Keratinocyte (primary cell): Measurements from ENCODE around the gene IL22RA1. TPM values are rescaled to one million over a fixed set of nuclear protein-coding genes. Genes with fewer than 3 reads are reported as not detected.

Source experiments
- DNase-seq: peaks from one replicate; pipeline ENCODE4 v3.0.0-alpha.2; 2011; ENCODE audit warnings: low read depth, missing footprints, low spot score
- FAIRE-seq: peaks from 2 replicates; lab custom pipeline; 2011; peaks lifted over from hg19 to GRCh38; lab: Jason Lieb, UNC
- H2AFZ ChIP-seq: 2 replicates; pipeline ENCODE4 v1.6.0; 2012; ENCODE audit warnings: low read length, control low read depth, inconsistent platforms; ENCODE audit not compliant: control insufficient read depth
- H3K27ac ChIP-seq: 2 replicates; pipeline ENCODE4 v1.5.1; 2011; ENCODE audit warnings: low read length; ENCODE audit not compliant: control insufficient read depth, insufficient read depth
- H3K27me3 ChIP-seq: 3 replicates; pipeline ENCODE4 v1.6.0; 2011; ENCODE audit warnings: low read length; ENCODE audit not compliant: control insufficient read depth, insufficient read depth; ENCODE audit errors: extremely low read depth
- H3K36me3 ChIP-seq, 2 experiments: 2 replicates in 1 of 2; 3 replicates in 1 of 2; pipeline ENCODE4 v1.5.1; 2011; ENCODE audit warnings: low read length in 2 of 2, mild to moderate bottlenecking in 1 of 2; ENCODE audit not compliant: control insufficient read depth in 2 of 2, insufficient read depth in 2 of 2; ENCODE audit errors: extremely low read depth in 1 of 2
- H3K4me1 ChIP-seq: 3 replicates; pipeline ENCODE4 v1.5.1; 2011; ENCODE audit warnings: low read length; ENCODE audit not compliant: control insufficient read depth, insufficient read depth; ENCODE audit errors: extremely low read depth
- H3K4me2 ChIP-seq: 3 replicates; pipeline ENCODE4 v1.6.0; 2011; ENCODE audit warnings: low read depth, low read length; ENCODE audit not compliant: control insufficient read depth, insufficient read depth; ENCODE audit errors: extremely low read depth
- H3K4me3 ChIP-seq, 3 experiments: fragments of 200-600 bp in 1 of 3; sonication (generic) in 1 of 3; 2 replicates in 2 of 3; 3 replicates in 1 of 3; pipeline ENCODE4 v1.5.1; 2011 to 2016; ENCODE audit warnings: low read length in 3 of 3, mild to moderate bottlenecking in 3 of 3, control low read depth in 2 of 3, inconsistent platforms in 1 of 3, low read depth in 1 of 3, mixed read lengths in 1 of 3, mixed run types in 1 of 3, moderate library complexity in 1 of 3; ENCODE audit not compliant: control insufficient read depth in 2 of 3, insufficient read depth in 2 of 3; ENCODE audit errors: extremely low read depth in 1 of 3
- H3K79me2 ChIP-seq: 2 replicates; pipeline ENCODE4 v1.6.0; 2012; ENCODE audit warnings: low read length; ENCODE audit not compliant: control insufficient read depth, insufficient read depth
- H3K9ac ChIP-seq: 3 replicates; pipeline ENCODE4 v1.6.0; 2011; ENCODE audit warnings: low read length; ENCODE audit not compliant: control insufficient read depth, insufficient read depth; ENCODE audit errors: extremely low read depth
- H3K9me1 ChIP-seq: 3 replicates; pipeline ENCODE4 v1.6.0; 2011; ENCODE audit warnings: low read length; ENCODE audit not compliant: control insufficient read depth, insufficient read depth; ENCODE audit errors: extremely low read depth
- H3K9me3 ChIP-seq: 2 replicates; pipeline ENCODE4 v1.5.1; 2012; ENCODE audit warnings: low read depth, low read length; ENCODE audit not compliant: control insufficient read depth
- H4K20me1 ChIP-seq: 3 replicates; pipeline ENCODE4 v1.6.0; 2011; ENCODE audit warnings: low read length; ENCODE audit not compliant: control insufficient read depth, insufficient read depth; ENCODE audit errors: extremely low read depth
- EZH2 ChIP-seq: IDR thresholded peaks from one replicate; pipeline ENCODE4 v1.6.1; 2012; ENCODE audit warnings: inconsistent platforms, mild to moderate bottlenecking, low read length, moderate library complexity
- dilution Hi-C: fragments of 300-500 bp; cut with MboI; formaldehyde crosslinking; loops from one replicate; pipeline ENCODE4 v1.7.0; 2020; ENCODE audit warnings: low sequenced_read_pairs; ENCODE audit not compliant: extremely low pct_ligation_motif_present
- polyA plus RNA-seq, 5 experiments: library from polyadenylated mRNA; depleted of rRNA in 3 of 5; stranded (reverse) in 3 of 5; stranded (forward) in 1 of 5; unstranded in 1 of 5; fragments of >200 nt; gene quantifications; 1 replicate in 1 of 5; 2 replicates in 3 of 5; 3 replicates in 1 of 5; pipeline versions ENCODE4 v1.2.1 to v1.2.3, GENCODE V29; 2011 to 2012; ENCODE audit warnings: missing spikeins in 2 of 5, low read depth in 1 of 5, low replicate concordance in 1 of 5
- TF ChIP-seq, protein P1 (sequence below), 3 experiments: IDR thresholded peaks in 1 of 3; conservative IDR thresholded peaks in 1 of 3; optimal IDR thresholded peaks in 1 of 3; 2 replicates in 2 of 3; 3 replicates in 1 of 3; pipeline versions ENCODE3 to v1.5.1; 2011; ENCODE audit warnings: low read length in 3 of 3, mild to moderate bottlenecking in 3 of 3, moderate library complexity in 2 of 3, control low read depth in 1 of 3, inconsistent platforms in 1 of 3; ENCODE audit not compliant: insufficient read depth in 2 of 3; ENCODE audit errors: extremely low read depth in 1 of 3

Gene IL22RA1
- polyA plus RNA-seq, 1 donor (not counting 4 experiments of a cell fraction or from before 2014, with no cell fraction given), result 1.7 TPM

DNA sequence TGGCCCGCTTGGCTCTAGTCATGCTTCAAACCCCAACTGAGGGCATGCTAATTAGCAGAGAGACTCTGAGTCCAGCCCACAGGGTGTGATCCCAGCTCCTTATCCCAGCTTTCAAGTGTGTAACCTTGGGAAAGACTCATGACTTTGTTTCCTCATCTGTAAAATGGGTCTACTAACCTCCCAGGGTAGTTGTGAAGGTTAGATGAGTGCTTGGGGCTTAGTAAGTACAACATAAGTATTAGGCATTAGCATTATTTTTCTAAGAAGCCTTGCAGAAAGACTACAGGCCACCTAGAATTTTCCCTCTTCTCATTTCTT, 33.8 kb downstream of the IL22RA1 start:
- peaks cover 2% of the 10 kb centered on the region for H3K9me1 ChIP-seq
- H3K9ac ChIP-seq, result no peak overlapping the region
- H4K20me1 ChIP-seq, result no peaks in the 10 kb centered on the region
- no peak overlapping the region for H3K4me2 ChIP-seq
- no peaks in the 10 kb centered on the region for H3K27me3 ChIP-seq
- FAIRE-seq, result no peak
- H3K9me3 ChIP-seq, result no peaks in the 10 kb centered on the region
- H3K4me3 ChIP-seq, result no peak overlapping the region
- no peak for DNase-seq
- no peaks in the 10 kb centered on the region for H3K79me2 ChIP-seq
- TF ChIP-seq, protein P1, sequence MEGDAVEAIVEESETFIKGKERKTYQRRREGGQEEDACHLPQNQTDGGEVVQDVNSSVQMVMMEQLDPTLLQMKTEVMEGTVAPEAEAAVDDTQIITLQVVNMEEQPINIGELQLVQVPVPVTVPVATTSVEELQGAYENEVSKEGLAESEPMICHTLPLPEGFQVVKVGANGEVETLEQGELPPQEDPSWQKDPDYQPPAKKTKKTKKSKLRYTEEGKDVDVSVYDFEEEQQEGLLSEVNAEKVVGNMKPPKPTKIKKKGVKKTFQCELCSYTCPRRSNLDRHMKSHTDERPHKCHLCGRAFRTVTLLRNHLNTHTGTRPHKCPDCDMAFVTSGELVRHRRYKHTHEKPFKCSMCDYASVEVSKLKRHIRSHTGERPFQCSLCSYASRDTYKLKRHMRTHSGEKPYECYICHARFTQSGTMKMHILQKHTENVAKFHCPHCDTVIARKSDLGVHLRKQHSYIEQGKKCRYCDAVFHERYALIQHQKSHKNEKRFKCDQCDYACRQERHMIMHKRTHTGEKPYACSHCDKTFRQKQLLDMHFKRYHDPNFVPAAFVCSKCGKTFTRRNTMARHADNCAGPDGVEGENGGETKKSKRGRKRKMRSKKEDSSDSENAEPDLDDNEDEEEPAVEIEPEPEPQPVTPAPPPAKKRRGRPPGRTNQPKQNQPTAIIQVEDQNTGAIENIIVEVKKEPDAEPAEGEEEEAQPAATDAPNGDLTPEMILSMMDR (optimal IDR thresholded peaks at IDR 0.05 in 1 of 3, IDR thresholded peaks at IDR 0.05 in 1 of 3, conservative IDR thresholded peaks at IDR 0.05 in 1 of 3; ENCODE audit: extremely low read depth in 1 of 3, insufficient read depth in 2 of 3, low read length in 3 of 3), result no peak
- TF ChIP-seq EZH2, result no peak
- no peaks in the 10 kb centered on the region for H3K36me3 ChIP-seq
- dilution Hi-C loops, result no loop called here
- peaks cover 37% of the 10 kb centered on the region for H3K4me1 ChIP-seq
- H3K27ac ChIP-seq, result peak overlapping the region; percentile 70
- peak overlapping the region; percentile 62 for H2AFZ ChIP-seq

DNA sequence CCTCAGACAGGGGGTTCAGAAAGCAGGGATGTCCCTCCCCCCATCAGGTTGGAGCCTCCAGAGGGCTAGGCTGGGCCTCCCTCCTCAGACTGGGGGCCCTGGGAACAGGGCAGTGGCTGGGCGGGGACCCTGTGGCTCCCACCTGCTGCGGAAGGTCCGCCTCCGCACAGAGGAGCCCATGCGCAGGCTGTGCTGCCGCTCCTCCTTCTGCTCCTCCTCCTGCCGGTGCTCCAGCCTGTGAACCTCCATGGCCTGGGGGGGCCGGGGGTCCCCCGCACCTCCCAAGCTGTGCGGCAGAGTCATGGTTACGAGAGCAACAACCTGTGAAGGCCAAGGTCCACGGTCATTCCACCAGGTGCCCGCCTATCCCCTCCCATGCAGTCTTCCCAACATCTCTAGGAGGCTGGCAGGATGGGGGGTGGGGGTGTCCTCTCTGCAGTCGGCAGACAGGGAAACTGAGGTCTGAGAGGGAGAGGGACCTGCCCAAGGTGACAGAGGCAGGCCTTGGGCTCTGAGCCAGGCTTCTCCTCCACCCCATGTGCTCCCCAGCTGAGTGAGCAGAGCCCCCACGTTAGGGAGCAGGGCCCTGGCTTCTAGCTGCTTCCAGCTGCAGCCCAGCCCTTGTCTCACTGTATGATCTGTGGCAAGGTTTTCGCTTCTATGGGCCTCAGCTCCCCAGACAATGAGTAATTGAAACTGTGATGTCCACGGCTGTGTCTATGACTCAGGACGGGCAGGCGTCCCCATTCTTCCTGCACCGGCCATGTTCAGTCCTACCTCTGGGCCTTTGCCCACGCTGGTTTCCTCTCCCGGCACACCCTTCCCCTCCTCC, 34.4 kb downstream of the IL22RA1 start:
- Histone ChIP-seq H3K27me3 (no peaks in the 10 kb centered on the region), H4K20me1 (no peaks in the 10 kb centered on the region), H3K4me3 (peak overlapping the region in 1 of 3 experiments; percentile 17), H3K9me3 (no peaks in the 10 kb centered on the region), H3K4me1 (peaks cover 37% of the 10 kb centered on the region), H2AFZ (peak overlapping the region; percentile 62), H3K9me1 (peaks cover 2% of the 10 kb centered on the region), H3K36me3 (no peaks in the 10 kb centered on the region), H3K79me2 (no peaks in the 10 kb centered on the region), H3K4me2 (peak overlapping the region; percentile 59), H3K9ac (peak overlapping the region; percentile 56), H3K27ac (peak overlapping the region; percentile 70)
- dilution Hi-C loops, result no loop called here
- no peak for TF ChIP-seq EZH2
- TF ChIP-seq, protein P1 (optimal IDR thresholded peaks at IDR 0.05 in 1 of 3, IDR thresholded peaks at IDR 0.05 in 1 of 3, conservative IDR thresholded peaks at IDR 0.05 in 1 of 3; ENCODE audit: extremely low read depth in 1 of 3, insufficient read depth in 2 of 3, low read length in 3 of 3), result no peak
- DNase-seq (no peak), FAIRE-seq (peak; percentile 93)
